GM21423 (cell line): ENCODE measurements around the gene SLC35F3.
"Not testable (repeated sequence)": the region's sequence is repeated elsewhere in the genome, so short reads cannot be mapped to it uniquely, and the experiment has no call there.

ENCODE experiments used
- ATAC-seq: cut with Tn5 transposase; IDR thresholded peaks from one replicate; pipeline ENCODE4 v1.9.1; 2021; ENCODE audit warnings: mild to moderate bottlenecking, moderate library complexity; ENCODE audit not compliant: unreplicated experiment

The SLC35F3 gene

DNA sequence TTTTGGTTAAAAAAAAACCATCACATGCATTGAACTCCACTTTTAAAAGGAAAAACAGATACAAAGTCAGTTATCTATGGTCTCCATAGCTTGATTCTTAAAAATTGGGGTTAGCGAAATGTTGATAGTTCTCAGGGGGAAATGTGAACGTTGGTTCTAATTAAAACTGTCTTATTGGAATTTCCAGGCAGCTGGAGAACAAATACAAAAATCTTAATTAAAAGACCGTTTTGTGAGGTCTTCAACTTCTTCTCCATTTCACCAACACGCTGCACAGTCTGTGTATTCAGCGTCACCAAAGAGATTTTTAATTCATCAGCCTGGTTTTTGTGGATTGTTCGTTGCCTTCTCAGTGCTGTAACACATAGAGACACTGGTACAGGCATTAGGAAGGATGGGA, 369.5 kb downstream of the SLC35F3 start:
- ATAC-seq, result no peak

DNA sequence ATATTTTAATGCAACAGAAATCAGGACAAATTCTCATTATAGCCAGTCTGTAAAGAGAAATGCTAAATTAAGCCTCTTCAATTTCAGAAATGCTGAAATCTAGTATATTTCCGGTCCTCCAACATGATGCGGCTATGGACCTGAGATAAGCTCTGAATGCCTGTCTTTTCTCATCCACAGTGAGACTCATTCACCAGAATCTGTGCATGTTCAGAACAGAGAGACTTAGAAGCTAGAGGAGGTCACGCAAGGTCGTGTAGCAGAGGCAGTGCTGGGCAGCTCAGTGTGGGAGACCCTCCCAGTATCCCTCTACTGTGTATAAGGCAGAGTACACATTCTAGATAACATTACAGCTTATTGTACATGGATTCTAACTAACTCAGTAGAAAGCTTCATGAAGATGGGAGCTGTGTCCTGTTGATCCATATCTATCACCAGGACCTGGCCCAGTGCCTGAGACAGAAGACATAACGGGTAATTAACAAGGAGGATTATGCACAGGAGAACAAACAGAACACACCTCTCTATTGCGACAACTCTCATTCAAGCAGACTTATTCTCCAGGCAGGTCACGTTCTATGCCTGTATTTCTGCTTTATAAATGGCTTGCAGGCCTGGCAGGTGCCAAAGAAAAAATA, 371.8 kb downstream of the SLC35F3 start:
- no peak for ATAC-seq

- ATAC-seq, result no peak
These were observed 372.8 kb downstream of the SLC35F3 start for GRCh38 chr1:234277161-234277868.

GRCh38 chr1:234279021-234279420, 374.5 kb downstream of the SLC35F3 start:
- no peak for ATAC-seq

GRCh38 chr1:234280500-234280899, 376.0 kb downstream of the SLC35F3 start:
- ATAC-seq, result no peak

GRCh38 chr1:234281826-234282489, 377.5 kb downstream of the SLC35F3 start:
- ATAC-seq, result no peak

GRCh38 chr1:234286206-234286605, 381.7 kb downstream of the SLC35F3 start:
- no peak for ATAC-seq

DNA sequence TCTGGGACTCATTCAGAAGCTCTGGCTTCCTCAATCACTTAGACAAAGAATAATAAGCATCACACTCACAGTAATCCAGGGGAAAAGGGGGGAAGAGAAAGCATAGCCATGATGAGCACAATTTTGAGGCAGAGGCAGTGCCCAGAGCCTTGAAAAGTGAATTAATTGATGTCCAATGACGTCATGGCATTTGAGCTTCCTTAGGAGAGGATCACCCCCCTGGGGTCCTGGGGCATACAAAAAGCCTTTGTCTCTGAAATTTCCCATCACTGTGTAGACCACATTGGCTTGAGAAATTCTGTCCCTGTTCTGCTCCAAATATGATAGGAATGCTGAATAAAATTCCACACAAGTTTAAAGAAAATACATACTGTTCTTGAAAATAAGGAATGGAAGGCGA, 384.5 kb downstream of the SLC35F3 start:
- no peak for ATAC-seq

DNA sequence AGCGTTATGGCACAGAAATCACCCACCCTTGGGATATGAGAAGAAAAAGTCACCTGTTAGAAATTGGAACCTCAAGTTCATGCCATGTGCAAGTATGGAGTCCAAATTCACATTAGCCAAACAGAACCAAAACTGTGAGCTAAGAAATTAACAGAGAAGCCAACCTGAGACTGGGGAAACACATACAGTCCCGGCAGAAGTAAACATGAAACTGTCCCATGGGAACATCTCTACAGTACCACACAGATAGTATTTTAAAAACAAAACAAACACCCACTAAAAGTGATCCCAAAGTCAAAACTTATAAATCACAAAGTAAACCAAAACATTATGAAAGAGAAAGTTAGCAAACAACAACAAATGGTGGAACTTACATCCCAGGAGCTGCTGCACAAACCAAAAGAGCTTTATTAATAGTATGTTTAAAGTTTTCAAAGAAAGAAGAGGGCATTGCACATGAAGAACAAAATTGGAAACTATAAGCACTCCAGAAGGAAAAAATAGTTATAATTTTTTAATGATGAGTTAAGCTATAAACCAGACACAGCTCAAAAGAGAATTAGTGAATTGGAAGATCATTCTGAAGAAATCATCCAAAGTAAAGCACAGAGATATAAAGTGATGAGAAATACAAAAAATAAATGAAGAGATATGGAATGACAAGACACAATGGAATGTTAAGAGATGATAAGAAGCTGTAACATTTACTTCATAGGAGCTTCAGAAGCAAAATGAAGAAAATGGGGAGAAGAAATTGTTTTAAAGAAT, 385.2 kb downstream of the SLC35F3 start:
- no peak for ATAC-seq

DNA sequence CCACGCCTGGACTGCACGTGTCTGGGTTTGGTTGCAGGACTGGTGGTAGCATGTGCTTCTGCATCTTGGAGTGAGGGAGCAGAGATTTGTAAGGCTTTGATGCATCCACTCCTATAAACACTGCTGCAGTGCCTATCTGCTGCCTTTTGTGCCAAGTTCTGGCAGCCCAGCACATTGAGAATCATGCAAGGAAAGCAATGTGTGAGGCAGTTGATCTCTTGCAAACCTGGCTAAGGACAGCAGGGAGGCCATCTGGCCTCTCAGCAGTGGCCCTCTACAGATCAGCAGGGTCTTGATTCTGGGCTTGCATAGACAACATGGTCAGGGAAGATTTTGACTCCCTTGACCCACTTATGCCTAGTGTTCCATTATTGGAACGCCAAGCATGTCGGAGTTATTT, 387.5 kb downstream of the SLC35F3 start:
- no peak for ATAC-seq

GRCh38 chr1:234292548-234292947, 388.1 kb downstream of the SLC35F3 start:
- ATAC-seq, result no peak

- ATAC-seq, result no peak
These were observed 389.8 kb downstream of the SLC35F3 start for GRCh38 chr1:234294109-234294817.

GRCh38 chr1:234295068-234295467, 390.6 kb downstream of the SLC35F3 start:
- ATAC-seq, result no peak

- ATAC-seq, result no peak
These were observed 391.1 kb downstream of the SLC35F3 start for GRCh38 chr1:234295626-234296025.

DNA sequence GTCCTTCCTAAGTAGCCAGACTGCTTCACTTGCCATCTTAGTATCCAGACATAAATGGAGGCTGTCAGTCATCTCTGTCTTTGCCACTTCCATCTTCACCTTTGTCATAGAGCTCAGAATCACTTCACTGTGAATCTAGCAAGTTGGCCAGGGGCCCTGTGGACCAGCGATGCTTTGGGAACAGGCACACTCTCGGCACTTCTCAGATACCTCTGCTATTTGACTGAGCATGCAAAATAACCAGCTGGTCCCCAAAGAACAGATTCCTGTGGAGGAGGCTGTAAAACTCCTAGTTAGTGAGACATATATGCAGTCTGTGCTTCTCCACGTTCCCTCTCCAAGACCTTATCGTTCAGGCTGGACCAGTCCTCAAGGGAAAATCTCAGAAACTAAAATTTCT, 392.0 kb downstream of the SLC35F3 start:
- no peak for ATAC-seq

- no peak for ATAC-seq
These were observed 393.2 kb downstream of the SLC35F3 start for GRCh38 chr1:234297668-234298067.

DNA sequence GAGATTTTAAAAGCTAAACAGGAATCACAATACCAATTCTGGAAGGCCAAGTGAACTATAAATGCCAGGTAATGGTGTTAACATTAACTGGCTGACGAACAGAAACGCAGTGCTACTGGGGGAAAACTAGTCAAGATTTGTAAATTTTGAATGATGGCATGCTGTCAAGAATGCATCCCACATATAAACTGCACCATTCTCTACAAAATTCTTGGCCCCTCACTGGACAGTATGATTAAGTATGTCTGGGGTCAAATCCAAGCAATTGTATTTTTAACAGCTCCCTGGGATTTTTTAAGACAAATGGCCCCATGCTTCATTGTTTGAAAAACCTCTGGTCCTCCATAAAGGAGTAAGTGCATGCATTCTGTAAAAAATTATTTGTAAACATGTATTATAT, 395.6 kb downstream of the SLC35F3 start:
- no peak for ATAC-seq

DNA sequence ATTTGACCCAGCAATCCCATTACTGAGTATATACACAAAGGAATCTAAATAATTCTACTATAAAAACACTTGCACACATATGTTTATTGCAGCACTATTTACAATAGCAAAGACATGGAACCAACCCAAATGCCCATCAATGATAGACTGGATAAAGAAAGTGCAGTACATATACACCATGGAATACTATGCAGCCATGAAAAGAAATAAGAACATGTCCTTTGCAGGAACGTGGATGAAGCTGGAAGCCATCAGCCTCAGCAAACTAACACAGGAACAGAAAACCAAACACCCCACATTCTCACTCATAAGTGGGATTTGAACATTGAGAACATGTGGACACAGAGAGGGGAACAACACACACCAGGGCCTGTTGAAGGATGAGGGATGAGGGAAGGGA, 397.2 kb downstream of the SLC35F3 start:
- not testable (repeated sequence) for ATAC-seq

DNA sequence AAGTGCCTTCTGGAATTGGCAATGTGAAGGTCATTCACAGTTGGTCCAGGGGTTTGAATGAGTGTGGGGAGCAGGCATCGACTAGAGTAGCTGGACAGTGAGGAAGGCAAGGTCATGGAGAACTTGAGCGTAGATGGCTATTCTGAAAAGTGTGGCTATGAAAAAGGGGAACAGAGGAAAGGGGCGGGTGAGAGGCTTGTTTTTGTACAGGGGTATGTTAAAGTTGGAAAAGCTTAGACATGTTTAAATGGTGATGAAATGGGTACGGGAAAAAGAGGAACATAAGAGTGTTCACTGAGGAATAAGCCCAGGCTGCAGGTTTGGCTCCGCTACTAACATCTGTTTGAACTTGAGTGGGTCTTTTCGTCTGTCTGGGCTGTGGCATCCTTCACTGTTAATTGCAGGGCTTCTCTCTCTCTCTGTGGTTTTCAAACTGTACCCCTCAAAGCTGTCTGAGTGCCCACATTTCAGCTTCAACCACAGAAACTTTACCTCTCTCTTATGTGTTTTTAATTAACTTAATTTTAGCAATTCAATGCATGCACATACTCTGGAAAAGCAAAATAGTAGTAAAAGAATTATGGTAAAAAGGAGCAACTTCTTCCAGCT, 398.0 kb downstream of the SLC35F3 start:
- ATAC-seq, result no peak

DNA sequence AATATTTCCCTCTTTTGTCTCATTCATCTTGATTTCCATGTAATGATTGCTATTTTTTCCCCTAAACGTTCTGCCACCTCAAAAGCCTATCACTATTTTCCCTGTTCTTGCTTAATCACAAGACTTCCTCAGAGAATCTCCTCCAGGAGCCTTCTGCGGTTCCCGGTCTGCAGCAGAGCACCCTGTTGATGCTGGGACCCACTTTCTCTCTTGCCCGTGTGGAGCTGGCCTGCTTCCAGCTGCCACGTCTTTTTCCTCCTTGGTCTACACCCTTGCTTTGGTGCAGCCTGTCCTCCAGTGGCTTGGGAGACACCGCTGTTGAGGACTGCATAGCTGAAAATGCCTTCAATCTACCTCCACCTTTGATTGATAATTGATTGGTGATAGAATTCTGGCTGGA, 398.8 kb downstream of the SLC35F3 start:
- ATAC-seq, result no peak
